HL-60 (cell line): Measurements from ENCODE around the gene C3.

ENCODE experiments used
- GABPA ChIP-seq: IDR thresholded peaks from 2 replicates; pipeline ENCODE4 v1.6.1; 2012; ENCODE audit warnings: low read depth
- POLR2AphosphoS5 ChIP-seq: IDR thresholded peaks from 2 replicates; pipeline ENCODE4 v1.6.1; 2012; ENCODE audit warnings: low read depth
- TF ChIP-seq, protein P1 (sequence below): IDR thresholded peaks from one replicate; pipeline ENCODE4 v1.5.1; 2011; ENCODE audit warnings: low read length, control low read depth, inconsistent platforms; ENCODE audit not compliant: insufficient read depth
- TF ChIP-seq, protein P2 (sequence below): IDR thresholded peaks from 2 replicates; pipeline ENCODE4 v1.6.1; 2012; ENCODE audit warnings: low read depth; ENCODE audit not compliant: insufficient replicate concordance

- TF ChIP-seq, protein P1, sequence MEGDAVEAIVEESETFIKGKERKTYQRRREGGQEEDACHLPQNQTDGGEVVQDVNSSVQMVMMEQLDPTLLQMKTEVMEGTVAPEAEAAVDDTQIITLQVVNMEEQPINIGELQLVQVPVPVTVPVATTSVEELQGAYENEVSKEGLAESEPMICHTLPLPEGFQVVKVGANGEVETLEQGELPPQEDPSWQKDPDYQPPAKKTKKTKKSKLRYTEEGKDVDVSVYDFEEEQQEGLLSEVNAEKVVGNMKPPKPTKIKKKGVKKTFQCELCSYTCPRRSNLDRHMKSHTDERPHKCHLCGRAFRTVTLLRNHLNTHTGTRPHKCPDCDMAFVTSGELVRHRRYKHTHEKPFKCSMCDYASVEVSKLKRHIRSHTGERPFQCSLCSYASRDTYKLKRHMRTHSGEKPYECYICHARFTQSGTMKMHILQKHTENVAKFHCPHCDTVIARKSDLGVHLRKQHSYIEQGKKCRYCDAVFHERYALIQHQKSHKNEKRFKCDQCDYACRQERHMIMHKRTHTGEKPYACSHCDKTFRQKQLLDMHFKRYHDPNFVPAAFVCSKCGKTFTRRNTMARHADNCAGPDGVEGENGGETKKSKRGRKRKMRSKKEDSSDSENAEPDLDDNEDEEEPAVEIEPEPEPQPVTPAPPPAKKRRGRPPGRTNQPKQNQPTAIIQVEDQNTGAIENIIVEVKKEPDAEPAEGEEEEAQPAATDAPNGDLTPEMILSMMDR, result no peak
- TF ChIP-seq, protein P2, sequence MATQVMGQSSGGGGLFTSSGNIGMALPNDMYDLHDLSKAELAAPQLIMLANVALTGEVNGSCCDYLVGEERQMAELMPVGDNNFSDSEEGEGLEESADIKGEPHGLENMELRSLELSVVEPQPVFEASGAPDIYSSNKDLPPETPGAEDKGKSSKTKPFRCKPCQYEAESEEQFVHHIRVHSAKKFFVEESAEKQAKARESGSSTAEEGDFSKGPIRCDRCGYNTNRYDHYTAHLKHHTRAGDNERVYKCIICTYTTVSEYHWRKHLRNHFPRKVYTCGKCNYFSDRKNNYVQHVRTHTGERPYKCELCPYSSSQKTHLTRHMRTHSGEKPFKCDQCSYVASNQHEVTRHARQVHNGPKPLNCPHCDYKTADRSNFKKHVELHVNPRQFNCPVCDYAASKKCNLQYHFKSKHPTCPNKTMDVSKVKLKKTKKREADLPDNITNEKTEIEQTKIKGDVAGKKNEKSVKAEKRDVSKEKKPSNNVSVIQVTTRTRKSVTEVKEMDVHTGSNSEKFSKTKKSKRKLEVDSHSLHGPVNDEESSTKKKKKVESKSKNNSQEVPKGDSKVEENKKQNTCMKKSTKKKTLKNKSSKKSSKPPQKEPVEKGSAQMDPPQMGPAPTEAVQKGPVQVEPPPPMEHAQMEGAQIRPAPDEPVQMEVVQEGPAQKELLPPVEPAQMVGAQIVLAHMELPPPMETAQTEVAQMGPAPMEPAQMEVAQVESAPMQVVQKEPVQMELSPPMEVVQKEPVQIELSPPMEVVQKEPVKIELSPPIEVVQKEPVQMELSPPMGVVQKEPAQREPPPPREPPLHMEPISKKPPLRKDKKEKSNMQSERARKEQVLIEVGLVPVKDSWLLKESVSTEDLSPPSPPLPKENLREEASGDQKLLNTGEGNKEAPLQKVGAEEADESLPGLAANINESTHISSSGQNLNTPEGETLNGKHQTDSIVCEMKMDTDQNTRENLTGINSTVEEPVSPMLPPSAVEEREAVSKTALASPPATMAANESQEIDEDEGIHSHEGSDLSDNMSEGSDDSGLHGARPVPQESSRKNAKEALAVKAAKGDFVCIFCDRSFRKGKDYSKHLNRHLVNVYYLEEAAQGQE, result no peak
- TF ChIP-seq POLR2AphosphoS5 (no peak), GABPA (no peak)
Measured at GRCh38 chr19:6760606-6761005, 40.2 kb upstream of the C3 start.
